ENCODE data around the gene SPTBN2.

Gene SPTBN2

DNA sequence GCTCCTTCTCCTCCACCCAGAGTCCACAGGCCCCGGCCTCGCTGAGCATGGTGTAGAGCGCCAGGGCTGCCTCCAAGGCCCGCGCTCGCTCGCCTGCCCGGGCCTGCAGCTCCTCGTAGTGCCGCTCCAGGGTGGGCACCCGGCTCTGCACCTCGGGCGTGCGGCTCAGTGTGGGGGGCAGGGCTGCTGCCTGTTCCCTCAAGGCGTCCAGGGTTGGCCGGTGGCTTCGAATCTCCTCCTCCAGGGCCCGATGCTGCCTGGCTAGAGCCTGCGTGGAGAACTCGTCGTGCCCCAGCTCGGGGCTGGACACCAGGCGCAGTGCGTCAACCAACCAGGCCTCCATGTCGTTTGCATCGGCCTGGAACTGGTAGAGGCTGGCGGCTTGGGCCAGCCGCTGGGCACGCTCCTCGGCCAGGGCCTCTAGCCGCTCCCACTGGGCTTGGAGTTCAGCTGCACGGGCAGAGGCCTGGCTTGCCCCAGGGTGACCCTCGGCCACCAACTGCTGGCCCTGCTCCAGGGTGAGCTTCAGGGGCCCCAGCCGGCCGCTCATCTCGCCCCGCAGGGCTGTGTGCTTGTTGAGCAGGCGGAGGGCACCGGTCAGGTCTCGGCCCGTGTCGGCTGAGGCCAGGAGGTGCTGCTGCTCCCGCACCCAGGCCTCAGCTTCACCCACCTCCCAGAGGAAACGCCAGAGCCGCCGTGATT, 24.2 kb downstream of the SPTBN2 start:
- Histone ChIP-seq H3K9me3 (ENCODE audit: control insufficient read depth, insufficient read depth, low read length) (no peaks in the 10 kb centered on the region), H3K4me3 (ENCODE audit: low read length) (no peak overlapping the region), H3K36me3 (ENCODE audit: control insufficient read depth, insufficient read depth, low read length) (peaks cover 44% of the 10 kb centered on the region), H3K27ac (ENCODE audit: low read length) (no peak overlapping the region), H3K4me1 (ENCODE audit: control insufficient read depth, insufficient read depth, low read length) (no peaks in the 10 kb centered on the region), H3K27me3 (ENCODE audit: control insufficient read depth, insufficient read depth, low read length) (no peaks in the 10 kb centered on the region)
- no CpG with 5 or more reads among the region's 46 CpGs for WGBS (ENCODE audit: insufficient coverage, insufficient read length)
- DNase-seq (ENCODE audit: low read depth, low spot score), result no peak

DNA sequence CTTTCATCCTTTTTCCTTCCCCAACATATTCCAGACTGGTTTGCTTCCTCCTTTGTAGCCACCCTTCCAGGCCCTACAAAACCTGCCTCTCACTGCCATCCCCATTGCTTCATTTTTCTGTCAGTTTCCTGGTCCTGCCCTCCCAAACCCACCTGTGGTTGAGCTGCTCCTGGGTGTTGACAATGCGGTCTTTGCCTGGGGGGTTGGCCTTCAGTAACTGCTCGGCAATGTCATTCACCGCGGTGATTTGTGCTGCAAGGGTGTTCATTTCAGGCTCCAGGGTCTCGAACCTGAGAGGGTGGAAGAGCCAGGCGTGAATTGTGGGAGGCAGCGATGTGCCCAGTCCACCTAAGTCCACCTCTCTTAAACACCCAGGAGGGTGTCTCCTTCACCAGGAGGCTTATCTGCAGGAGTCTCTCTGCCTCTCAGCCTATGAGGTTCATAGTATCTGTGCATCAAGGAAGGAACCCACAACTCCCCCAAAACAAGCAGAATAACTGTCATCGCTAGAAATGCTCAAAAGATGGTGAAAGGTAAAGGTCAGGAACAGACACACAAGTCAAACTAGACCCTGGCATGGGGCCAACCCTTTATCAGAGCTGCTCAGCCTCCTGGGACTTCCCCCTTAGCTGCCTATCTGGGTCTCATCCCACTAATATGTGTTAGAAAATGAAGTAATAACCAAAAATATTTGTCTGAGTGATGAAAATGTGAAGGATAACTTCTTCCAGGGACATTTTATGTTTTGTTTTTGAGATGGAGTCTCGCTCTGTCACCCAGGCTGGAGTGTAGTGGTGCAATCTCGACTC, 27.4 kb downstream of the SPTBN2 start:
- no peak for DNase-seq (ENCODE audit: low read depth, low spot score)
- Histone ChIP-seq H3K27me3 (ENCODE audit: control insufficient read depth, insufficient read depth, low read length) (no peaks in the 10 kb centered on the region), H3K36me3 (ENCODE audit: control insufficient read depth, insufficient read depth, low read length) (peaks cover 38% of the 10 kb centered on the region), H3K4me3 (ENCODE audit: low read length) (no peak overlapping the region), H3K9me3 (ENCODE audit: control insufficient read depth, insufficient read depth, low read length) (no peaks in the 10 kb centered on the region), H3K4me1 (ENCODE audit: control insufficient read depth, insufficient read depth, low read length) (no peaks in the 10 kb centered on the region), H3K27ac (ENCODE audit: low read length) (no peak overlapping the region)
- WGBS (ENCODE audit: insufficient coverage, insufficient read length), result no CpG with 5 or more reads among the region's 10 CpGs

- H3K9me3 ChIP-seq (ENCODE audit: control insufficient read depth, insufficient read depth, low read length), result no peaks in the 10 kb centered on the region
- no peaks in the 10 kb centered on the region for H3K27me3 ChIP-seq (ENCODE audit: control insufficient read depth, insufficient read depth, low read length)
- no peak for DNase-seq (ENCODE audit: low read depth, low spot score)
- H3K36me3 ChIP-seq (ENCODE audit: control insufficient read depth, insufficient read depth, low read length), result peaks cover 44% of the 10 kb centered on the region
- no peaks in the 10 kb centered on the region for H3K4me1 ChIP-seq (ENCODE audit: control insufficient read depth, insufficient read depth, low read length)
- H3K27ac ChIP-seq (ENCODE audit: low read length), result no peak overlapping the region
- WGBS (ENCODE audit: insufficient coverage, insufficient read length), result no CpG with 5 or more reads among the region's 27 CpGs
- no peak overlapping the region for H3K4me3 ChIP-seq (ENCODE audit: low read length)
Measured at GRCh38 chr11:66700742-66701141, 28.3 kb downstream of the SPTBN2 start.

GRCh38 chr11:66700337-66700736, 28.7 kb downstream of the SPTBN2 start:
- Histone ChIP-seq H3K27ac (ENCODE audit: low read length) (no peak overlapping the region), H3K36me3 (ENCODE audit: control insufficient read depth, insufficient read depth, low read length) (peaks cover 40% of the 10 kb centered on the region)
- WGBS (ENCODE audit: insufficient coverage, insufficient read length), result no CpG with 5 or more reads among the region's 15 CpGs

GRCh38 chr11:66698491-66698890, 30.5 kb downstream of the SPTBN2 start:
- no peaks in the 10 kb centered on the region for H3K9me3 ChIP-seq (ENCODE audit: control insufficient read depth, insufficient read depth, low read length)
- no peak overlapping the region for H3K27ac ChIP-seq (ENCODE audit: low read length)
- DNase-seq (ENCODE audit: low read depth, low spot score), result no peak
- H3K36me3 ChIP-seq (ENCODE audit: control insufficient read depth, insufficient read depth, low read length), result peaks cover 38% of the 10 kb centered on the region
- WGBS (ENCODE audit: insufficient coverage, insufficient read length), result no CpG with 5 or more reads among the region's 9 CpGs
- H3K27me3 ChIP-seq (ENCODE audit: control insufficient read depth, insufficient read depth, low read length), result no peaks in the 10 kb centered on the region
- no peak overlapping the region for H3K4me3 ChIP-seq (ENCODE audit: low read length)
- H3K4me1 ChIP-seq (ENCODE audit: control insufficient read depth, insufficient read depth, low read length), result no peaks in the 10 kb centered on the region

More at GRCh38 chr11:66700337-66700736, 28.7 kb downstream of the SPTBN2 start:
- Histone ChIP-seq H3K9me3 (ENCODE audit: control insufficient read depth, insufficient read depth, low read length) (no peaks in the 10 kb centered on the region), H3K4me1 (ENCODE audit: control insufficient read depth, insufficient read depth, low read length) (no peaks in the 10 kb centered on the region), H3K27me3 (ENCODE audit: control insufficient read depth, insufficient read depth, low read length) (no peaks in the 10 kb centered on the region), H3K4me3 (ENCODE audit: low read length) (no peak overlapping the region)
- no peak for DNase-seq (ENCODE audit: low read depth, low spot score)

DNA sequence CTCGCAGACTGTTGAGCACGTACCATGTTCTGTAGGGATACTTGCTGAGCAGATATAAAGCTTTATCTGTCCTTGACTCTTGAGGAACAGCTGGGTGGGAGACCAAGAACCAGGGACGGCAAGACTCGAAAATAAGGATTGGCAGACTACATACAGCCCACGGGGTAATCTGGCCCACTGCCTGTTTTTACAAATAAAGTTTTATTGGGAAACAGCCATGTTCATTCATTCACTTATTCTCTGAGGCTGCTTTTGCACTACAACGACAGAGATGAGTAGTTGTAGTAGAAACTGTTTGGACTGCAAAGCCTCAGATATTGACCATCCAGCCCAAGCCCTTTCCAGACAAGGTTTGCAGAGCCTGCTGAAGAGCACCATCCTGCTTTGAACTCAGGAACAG, 31.0 kb downstream of the SPTBN2 start:
- no peak overlapping the region for H3K4me3 ChIP-seq (ENCODE audit: low read length)
- no peak for DNase-seq (ENCODE audit: low read depth, low spot score)
- peaks cover 42% of the 10 kb centered on the region for H3K36me3 ChIP-seq (ENCODE audit: control insufficient read depth, insufficient read depth, low read length)
- H3K27me3 ChIP-seq (ENCODE audit: control insufficient read depth, insufficient read depth, low read length), result no peaks in the 10 kb centered on the region
- no peaks in the 10 kb centered on the region for H3K4me1 ChIP-seq (ENCODE audit: control insufficient read depth, insufficient read depth, low read length)
- WGBS (ENCODE audit: insufficient coverage, insufficient read length), result no CpG with 5 or more reads among the region's 6 CpGs
- H3K9me3 ChIP-seq (ENCODE audit: control insufficient read depth, insufficient read depth, low read length), result no peaks in the 10 kb centered on the region
- H3K27ac ChIP-seq (ENCODE audit: low read length), result no peak overlapping the region

- Histone ChIP-seq H3K4me1 (ENCODE audit: control insufficient read depth, insufficient read depth, low read length) (no peaks in the 10 kb centered on the region), H3K36me3 (ENCODE audit: control insufficient read depth, insufficient read depth, low read length) (peaks cover 47% of the 10 kb centered on the region), H3K4me3 (ENCODE audit: low read length) (no peak overlapping the region), H3K27ac (ENCODE audit: low read length) (no peak overlapping the region), H3K27me3 (ENCODE audit: control insufficient read depth, insufficient read depth, low read length) (no peaks in the 10 kb centered on the region), H3K9me3 (ENCODE audit: control insufficient read depth, insufficient read depth, low read length) (no peaks in the 10 kb centered on the region)
- no peak for DNase-seq (ENCODE audit: low read depth, low spot score)
- no CpG with 5 or more reads among the region's 9 CpGs for WGBS (ENCODE audit: insufficient coverage, insufficient read length)
Measured at GRCh38 chr11:66696146-66696545, 32.9 kb downstream of the SPTBN2 start.

- peaks cover 45% of the 10 kb centered on the region for H3K36me3 ChIP-seq (ENCODE audit: control insufficient read depth, insufficient read depth, low read length)
- H3K4me1 ChIP-seq (ENCODE audit: control insufficient read depth, insufficient read depth, low read length), result no peaks in the 10 kb centered on the region
- H3K9me3 ChIP-seq (ENCODE audit: control insufficient read depth, insufficient read depth, low read length), result no peaks in the 10 kb centered on the region
- no peak overlapping the region for H3K4me3 ChIP-seq (ENCODE audit: low read length)
- H3K27ac ChIP-seq (ENCODE audit: low read length), result no peak overlapping the region
- no peaks in the 10 kb centered on the region for H3K27me3 ChIP-seq (ENCODE audit: control insufficient read depth, insufficient read depth, low read length)
- peak; percentile 95 for DNase-seq (ENCODE audit: low read depth, low spot score)
- no CpG with 5 or more reads among the region's 6 CpGs for WGBS (ENCODE audit: insufficient coverage, insufficient read length)
Measured at GRCh38 chr11:66694732-66695207, 34.2 kb downstream of the SPTBN2 start.

GRCh38 chr11:66694056-66694410, 35.0 kb downstream of the SPTBN2 start:
- DNase-seq (ENCODE audit: low read depth, low spot score), result no peak
- WGBS (ENCODE audit: insufficient coverage, insufficient read length), result no CpG with 5 or more reads among the region's 13 CpGs
- Histone ChIP-seq H3K9me3 (ENCODE audit: control insufficient read depth, insufficient read depth, low read length) (no peaks in the 10 kb centered on the region), H3K4me1 (ENCODE audit: control insufficient read depth, insufficient read depth, low read length) (no peaks in the 10 kb centered on the region), H3K27ac (ENCODE audit: low read length) (no peak overlapping the region), H3K27me3 (ENCODE audit: control insufficient read depth, insufficient read depth, low read length) (no peaks in the 10 kb centered on the region), H3K36me3 (ENCODE audit: control insufficient read depth, insufficient read depth, low read length) (peaks cover 45% of the 10 kb centered on the region), H3K4me3 (ENCODE audit: low read length) (no peak overlapping the region)

DNA sequence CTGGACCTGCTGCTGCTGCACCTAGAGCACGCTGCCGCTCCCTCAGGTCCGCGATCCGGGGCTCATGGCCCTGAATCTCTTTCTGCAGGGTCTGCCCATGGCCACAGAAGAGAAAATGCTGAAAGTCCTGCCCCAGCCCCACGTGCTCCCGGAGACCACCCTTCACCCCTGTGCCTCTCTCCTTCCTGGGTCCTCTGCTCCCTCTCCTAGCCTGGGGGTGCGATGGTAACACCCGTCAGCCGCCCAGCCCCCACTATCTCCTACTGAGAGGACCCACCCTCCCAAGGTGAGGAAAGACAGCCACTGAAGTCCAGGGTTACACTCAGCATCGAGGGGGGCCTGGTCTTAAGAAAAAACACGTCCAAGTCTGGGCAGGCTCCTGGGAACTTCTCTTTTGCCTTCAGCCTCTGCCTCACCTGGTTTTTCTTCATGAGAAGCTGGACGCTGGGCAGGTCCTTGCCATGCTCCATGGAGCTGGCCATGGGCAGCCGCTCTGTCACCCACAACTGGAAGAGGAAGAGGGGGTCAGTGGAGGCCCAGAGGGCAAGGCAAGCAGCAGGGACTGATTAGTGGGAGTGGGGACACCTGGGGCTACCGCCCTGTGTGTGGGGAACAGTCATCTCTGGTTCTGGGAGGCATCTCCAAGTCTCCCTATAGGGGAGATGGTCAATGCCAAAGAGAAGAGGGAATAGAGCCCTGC, 35.5 kb downstream of the SPTBN2 start:
- Histone ChIP-seq H3K4me3 (ENCODE audit: low read length) (no peak overlapping the region), H3K4me1 (ENCODE audit: control insufficient read depth, insufficient read depth, low read length) (no peaks in the 10 kb centered on the region), H3K36me3 (ENCODE audit: control insufficient read depth, insufficient read depth, low read length) (peaks cover 50% of the 10 kb centered on the region), H3K27ac (ENCODE audit: low read length) (no peak overlapping the region), H3K27me3 (ENCODE audit: control insufficient read depth, insufficient read depth, low read length) (no peaks in the 10 kb centered on the region), H3K9me3 (ENCODE audit: control insufficient read depth, insufficient read depth, low read length) (no peaks in the 10 kb centered on the region)
- no peak for DNase-seq (ENCODE audit: low read depth, low spot score)
- no CpG with 5 or more reads among the region's 15 CpGs for WGBS (ENCODE audit: insufficient coverage, insufficient read length)
